Activated B cell treated with CpG ODN at 0.5 μM for 24 hours (primary cell): ENCODE measurements around the gene SPATS2L. TPM values are rescaled to one million over a fixed set of nuclear protein-coding genes. Genes with fewer than 3 reads are reported as not detected.

ENCODE experiments used
- ATAC-seq: fragments of 200-7000 bp; cut with Tn5 transposase; one replicate; pipeline ENCODE4 v1.10.0; 2021; ENCODE audit warnings: low read depth, mild to moderate bottlenecking, moderate library complexity
- CTCF ChIA-PET: fragments of 350-600 bp; sonication (Branson Sonifier 250); formaldehyde crosslinking; loops from one replicate; lab custom pipeline; 2021; ENCODE audit warnings: antibody characterized with exemption; lab: Charles Lee
- POLR2A ChIA-PET: fragments of 350-600 bp; sonication (Branson Sonifier 250); formaldehyde crosslinking; loops from one replicate; lab custom pipeline; 2021; ENCODE audit warnings: antibody characterized with exemption; lab: Charles Lee
- DNase-seq: peaks from one replicate; pipeline ENCODE4 v3.0.0; 2022
- H3K27ac Mint-ChIP-seq: one replicate; pipeline ENCODE4 v1.8.0; 2020; ENCODE audit warnings: mixed read lengths
- H3K27me3 Mint-ChIP-seq: one replicate; pipeline ENCODE4 v1.8.0; 2021; ENCODE audit warnings: mixed read lengths
- H3K36me3 Mint-ChIP-seq: one replicate; pipeline ENCODE4 v1.8.0; 2021; ENCODE audit warnings: low read depth, mixed read lengths
- H3K4me1 Mint-ChIP-seq: one replicate; pipeline ENCODE4 v1.8.0; 2021; ENCODE audit warnings: mixed read lengths
- H3K4me3 Mint-ChIP-seq: one replicate; pipeline ENCODE4 v1.8.0; 2020; ENCODE audit warnings: mild to moderate bottlenecking, mixed read lengths
- H3K9me3 Mint-ChIP-seq: one replicate; pipeline ENCODE4 v1.8.0; 2020; ENCODE audit warnings: mixed read lengths
- intact Hi-C: fragments of 100-400 bp; cut with micrococcal nuclease; formaldehyde crosslinking; loops from one replicate; pipeline ENCODE4 v1.15.1; 2024
- total RNA-seq: library from RNA; stranded (reverse); gene quantifications from 2 replicates; pipeline ENCODE4 v1.2.3, GENCODE V29; 2022
- TF ChIP-seq, protein P1 (sequence below): fragments of 200-600 bp; IDR thresholded peaks from one replicate; pipeline ENCODE4 v1.8.0; 2022; ENCODE audit warnings: antibody characterized with exemption, mild to moderate bottlenecking

Gene SPATS2L
- total RNA-seq, 1 donor from 2014 or later: 0.64 TPM

DNA sequence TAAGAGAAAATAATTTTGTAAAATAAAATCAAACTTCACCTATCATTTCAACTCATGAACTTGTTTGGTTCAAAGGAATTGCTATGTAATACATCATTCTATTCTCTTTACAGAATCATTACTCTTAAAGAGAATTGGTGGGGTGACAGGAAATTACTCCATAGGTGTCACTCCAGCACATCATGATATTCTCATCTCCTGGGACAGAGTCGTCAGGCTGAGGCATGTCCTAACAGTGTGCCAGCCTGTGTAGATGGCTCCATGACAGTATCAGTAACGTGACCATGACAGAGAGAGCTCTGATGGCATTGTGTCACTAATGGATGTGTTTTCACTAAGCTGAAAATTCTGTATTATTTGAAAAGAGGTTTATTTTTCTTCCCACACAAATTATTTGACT is 13.9 kb downstream of the SPATS2L start:
- CTCF ChIA-PET: no interaction called here
- H3K27ac Mint-ChIP-seq: no peak overlapping the region
- H3K4me1 Mint-ChIP-seq: no peaks in the 10 kb centered on the region
- H3K27me3 Mint-ChIP-seq: no peaks in the 10 kb centered on the region
- POLR2A ChIA-PET: no interaction called here
- H3K36me3 Mint-ChIP-seq: no peaks in the 10 kb centered on the region
- intact Hi-C loops: no loop called here
- TF ChIP-seq, protein P1, sequence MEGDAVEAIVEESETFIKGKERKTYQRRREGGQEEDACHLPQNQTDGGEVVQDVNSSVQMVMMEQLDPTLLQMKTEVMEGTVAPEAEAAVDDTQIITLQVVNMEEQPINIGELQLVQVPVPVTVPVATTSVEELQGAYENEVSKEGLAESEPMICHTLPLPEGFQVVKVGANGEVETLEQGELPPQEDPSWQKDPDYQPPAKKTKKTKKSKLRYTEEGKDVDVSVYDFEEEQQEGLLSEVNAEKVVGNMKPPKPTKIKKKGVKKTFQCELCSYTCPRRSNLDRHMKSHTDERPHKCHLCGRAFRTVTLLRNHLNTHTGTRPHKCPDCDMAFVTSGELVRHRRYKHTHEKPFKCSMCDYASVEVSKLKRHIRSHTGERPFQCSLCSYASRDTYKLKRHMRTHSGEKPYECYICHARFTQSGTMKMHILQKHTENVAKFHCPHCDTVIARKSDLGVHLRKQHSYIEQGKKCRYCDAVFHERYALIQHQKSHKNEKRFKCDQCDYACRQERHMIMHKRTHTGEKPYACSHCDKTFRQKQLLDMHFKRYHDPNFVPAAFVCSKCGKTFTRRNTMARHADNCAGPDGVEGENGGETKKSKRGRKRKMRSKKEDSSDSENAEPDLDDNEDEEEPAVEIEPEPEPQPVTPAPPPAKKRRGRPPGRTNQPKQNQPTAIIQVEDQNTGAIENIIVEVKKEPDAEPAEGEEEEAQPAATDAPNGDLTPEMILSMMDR: no peak
- DNase-seq (no peak), ATAC-seq (no peak)
- no peaks in the 10 kb centered on the region for H3K9me3 Mint-ChIP-seq
- no peak overlapping the region for H3K4me3 Mint-ChIP-seq

DNA sequence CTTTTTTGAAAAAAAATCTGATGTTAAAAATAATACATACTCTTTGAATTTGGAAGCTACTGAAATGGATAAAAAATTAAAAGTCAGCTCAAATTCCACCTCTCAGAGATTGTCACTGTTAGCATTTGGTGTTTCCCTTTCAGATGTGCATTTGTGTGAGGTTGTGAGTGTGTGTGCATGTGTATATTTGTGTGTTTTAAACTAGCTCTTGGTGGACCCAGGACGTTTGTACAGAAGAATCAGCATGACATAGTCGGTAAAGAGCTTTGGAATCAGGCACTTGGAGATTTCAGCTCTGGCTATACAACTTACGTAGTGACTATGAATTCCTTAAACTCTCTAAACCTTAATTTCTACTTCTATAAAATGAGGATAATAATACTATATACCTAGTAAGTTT is 14.5 kb downstream of the SPATS2L start:
- no peaks in the 10 kb centered on the region for H3K9me3 Mint-ChIP-seq
- intact Hi-C loops: no loop called here
- no peaks in the 10 kb centered on the region for H3K4me1 Mint-ChIP-seq
- POLR2A ChIA-PET: no interaction called here
- no peaks in the 10 kb centered on the region for H3K27me3 Mint-ChIP-seq
- no peak overlapping the region for H3K27ac Mint-ChIP-seq
- H3K4me3 Mint-ChIP-seq: no peak overlapping the region
- no peaks in the 10 kb centered on the region for H3K36me3 Mint-ChIP-seq
- ATAC-seq (no peak), DNase-seq (no peak)
- TF ChIP-seq, protein P1: no peak
- CTCF ChIA-PET: no interaction called here

- Mint-ChIP-seq H3K27me3 (no peaks in the 10 kb centered on the region), H3K27ac (no peak overlapping the region), H3K4me3 (no peak overlapping the region), H3K4me1 (no peaks in the 10 kb centered on the region), H3K36me3 (no peaks in the 10 kb centered on the region), H3K9me3 (no peaks in the 10 kb centered on the region)
- ChIA-PET POLR2A (no interaction called here), CTCF (no interaction called here)
- TF ChIP-seq, protein P1: no peak
- no peak for DNase-seq
- intact Hi-C loops: no loop called here
- ATAC-seq: no peak
Measured at GRCh38 chr2:200321780-200322534, 15.5 kb downstream of the SPATS2L start.

GRCh38 chr2:200322607-200323006 is 16.1 kb downstream of the SPATS2L start:
- Mint-ChIP-seq H3K27ac (no peak overlapping the region), H3K4me1 (no peaks in the 10 kb centered on the region), H3K27me3 (peaks cover under 1% of the 10 kb centered on the region), H3K9me3 (no peaks in the 10 kb centered on the region), H3K4me3 (no peak overlapping the region), H3K36me3 (no peaks in the 10 kb centered on the region)
- DNase-seq (no peak), ATAC-seq (no peak)
- ChIA-PET POLR2A (no interaction called here), CTCF (no interaction called here)
- TF ChIP-seq, protein P1: no peak
- intact Hi-C loops: no loop called here

- Mint-ChIP-seq H3K27me3 (peaks cover 5% of the 10 kb centered on the region), H3K4me3 (no peak overlapping the region), H3K27ac (no peak overlapping the region), H3K4me1 (no peaks in the 10 kb centered on the region), H3K9me3 (no peaks in the 10 kb centered on the region), H3K36me3 (no peaks in the 10 kb centered on the region)
- no peak for DNase-seq
- TF ChIP-seq, protein P1: no peak
- intact Hi-C loops: no loop called here
- ATAC-seq: no peak
- CTCF ChIA-PET: no interaction called here
- POLR2A ChIA-PET: no interaction called here
Measured at GRCh38 chr2:200324362-200324761, 17.9 kb downstream of the SPATS2L start.
